Lower leg skin (tissue), 3 donors: ENCODE measurements around the gene SCLT1.

Source experiments
- POLR2A ChIP-seq, 2 donors: fragments of 450-650 bp; IDR thresholded peaks; one replicate each; pipeline ENCODE4 v1.6.1; 2016 to 2017; ENCODE audit warnings: antibody characterized with exemption in 2 of 2, mild to moderate bottlenecking in 1 of 2, moderate library complexity in 1 of 2
- TF ChIP-seq, protein P1 (sequence below), 3 donors: fragments of 450-650 bp; IDR thresholded peaks; one replicate each; pipeline ENCODE4 v1.5.1; 2016; ENCODE audit warnings: antibody characterized with exemption in 3 of 3, mild to moderate bottlenecking in 3 of 3, moderate library complexity in 2 of 3

DNA sequence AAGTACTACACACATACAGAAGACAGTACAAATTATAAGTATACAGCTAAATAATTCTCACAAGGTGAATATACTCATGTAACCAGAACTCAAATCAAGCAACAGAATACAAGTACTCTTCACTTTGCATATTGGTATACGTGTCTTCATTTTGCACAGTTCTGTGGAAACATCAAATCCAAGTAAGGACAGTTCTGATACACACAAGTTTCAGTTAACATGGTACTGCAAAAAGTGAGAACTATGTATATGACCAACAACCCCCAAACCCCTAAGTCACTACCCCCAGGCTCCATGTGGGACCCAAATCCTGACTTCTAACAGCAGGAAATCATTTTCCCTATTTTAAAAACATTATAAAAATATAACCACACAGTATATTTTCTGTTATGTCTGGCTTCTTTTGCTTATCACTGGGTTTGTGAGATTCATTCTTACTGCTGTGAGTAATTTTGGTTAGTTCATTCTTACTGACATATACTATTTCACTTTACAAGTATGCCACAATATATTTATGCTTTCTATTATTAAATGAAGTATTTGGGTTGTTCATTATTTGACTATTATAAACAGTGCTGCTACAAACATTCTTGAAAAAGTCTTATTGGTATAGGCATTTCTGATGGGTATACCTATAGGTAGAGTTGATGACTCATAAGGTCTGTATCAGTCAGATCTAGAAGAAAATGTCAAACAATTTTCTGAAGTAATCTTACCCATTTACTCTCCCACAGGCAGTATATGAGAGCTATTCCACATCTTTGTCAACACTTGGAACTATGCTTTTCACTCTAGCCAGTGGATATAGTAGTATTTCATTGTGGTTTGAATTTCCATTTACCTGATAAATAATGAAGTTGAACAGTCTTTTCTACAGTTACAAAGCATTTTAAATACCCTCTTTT is 47.0 kb downstream of the SCLT1 start:
- TF ChIP-seq, protein P1, sequence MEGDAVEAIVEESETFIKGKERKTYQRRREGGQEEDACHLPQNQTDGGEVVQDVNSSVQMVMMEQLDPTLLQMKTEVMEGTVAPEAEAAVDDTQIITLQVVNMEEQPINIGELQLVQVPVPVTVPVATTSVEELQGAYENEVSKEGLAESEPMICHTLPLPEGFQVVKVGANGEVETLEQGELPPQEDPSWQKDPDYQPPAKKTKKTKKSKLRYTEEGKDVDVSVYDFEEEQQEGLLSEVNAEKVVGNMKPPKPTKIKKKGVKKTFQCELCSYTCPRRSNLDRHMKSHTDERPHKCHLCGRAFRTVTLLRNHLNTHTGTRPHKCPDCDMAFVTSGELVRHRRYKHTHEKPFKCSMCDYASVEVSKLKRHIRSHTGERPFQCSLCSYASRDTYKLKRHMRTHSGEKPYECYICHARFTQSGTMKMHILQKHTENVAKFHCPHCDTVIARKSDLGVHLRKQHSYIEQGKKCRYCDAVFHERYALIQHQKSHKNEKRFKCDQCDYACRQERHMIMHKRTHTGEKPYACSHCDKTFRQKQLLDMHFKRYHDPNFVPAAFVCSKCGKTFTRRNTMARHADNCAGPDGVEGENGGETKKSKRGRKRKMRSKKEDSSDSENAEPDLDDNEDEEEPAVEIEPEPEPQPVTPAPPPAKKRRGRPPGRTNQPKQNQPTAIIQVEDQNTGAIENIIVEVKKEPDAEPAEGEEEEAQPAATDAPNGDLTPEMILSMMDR (IDR thresholded peaks at IDR 0.05) = no peak
- no peak for TF ChIP-seq POLR2A (IDR thresholded peaks at IDR 0.05)
